Mucosa of descending colon (tissue), 3 donors: ENCODE results near the gene AHSP. TPM values are rescaled to one million over a fixed set of nuclear protein-coding genes. Genes with fewer than 3 reads are reported as not detected.

Experiments used
- ATAC-seq: fragments of 200-7000 bp; cut with Tn5 transposase; one replicate; pipeline ENCODE4 v1.9.1; 2020; ENCODE audit warnings: mild to moderate bottlenecking, moderate library complexity
- DNase-seq, 3 donors: peaks; one replicate each; pipeline ENCODE4 v3.0.0-alpha.2; 2020
- H3K36me3 ChIP-seq: fragments of 200-600 bp; one replicate; pipeline ENCODE4 v1.8.0; 2021; ENCODE audit warnings: low read depth, mild to moderate bottlenecking
- H3K4me1 ChIP-seq: fragments of 200-600 bp; one replicate; pipeline ENCODE4 v1.8.0; 2021; ENCODE audit warnings: low read depth, mild to moderate bottlenecking
- H3K4me3 ChIP-seq: fragments of 200-600 bp; one replicate; pipeline ENCODE4 v1.8.0; 2021; ENCODE audit warnings: mild to moderate bottlenecking
- H3K9me3 ChIP-seq: fragments of 200-600 bp; one replicate; pipeline ENCODE4 v1.8.0; 2021; ENCODE audit warnings: mild to moderate bottlenecking
- CTCF ChIP-seq: fragments of 200-600 bp; IDR thresholded peaks from one replicate; pipeline ENCODE4 v1.8.0; 2022; ENCODE audit warnings: antibody characterized with exemption, mild to moderate bottlenecking
- intact Hi-C, 2 donors: fragments of 100-400 bp; cut with DNase I in 1 of 2; cut with micrococcal nuclease in 1 of 2; formaldehyde crosslinking; loops; one replicate each; pipeline versions ENCODE4 v1.11.0 to v1.11.1; 2022; cut with DNase I, micrococcal nuclease
- total RNA-seq, 3 donors: library from RNA; stranded (reverse); fragmentation: NEBNext Ultra II Directional in 2 of 3; extraction: Animal tissue kit (Norgen Biotek cat#: 25700) in 2 of 3; gene quantifications; one replicate each; pipeline versions ENCODE4 v1.2.1 to v1.2.4, GENCODE V29; 2021 to 2023
- donor health status: DM: no; HTN: no; CAD: no; lungs with moderate emphysema.
- donor health status: DM: no; HTN: no; CAD: no.
- donor health status: DM: no; HTN: yes; CAD: no.

AHSP gene
- total RNA-seq, 3 donors from 2014 or later = not detected

GRCh38 chr16:31530405-31530804 lies 2.7 kb downstream of the AHSP start:
- TF ChIP-seq CTCF = no peak
- Histone ChIP-seq H3K4me3 (no peak overlapping the region), H3K36me3 (no peaks in the 10 kb centered on the region), H3K9me3 (no peaks in the 10 kb centered on the region), H3K4me1 (no peaks in the 10 kb centered on the region)
- intact Hi-C loops = no loop called here
- ATAC-seq (no peak), DNase-seq (no peak)

GRCh38 chr16:31531096-31531495 lies 3.4 kb downstream of the AHSP start:
- Histone ChIP-seq H3K4me3 (no peak overlapping the region), H3K9me3 (no peaks in the 10 kb centered on the region), H3K4me1 (no peaks in the 10 kb centered on the region), H3K36me3 (no peaks in the 10 kb centered on the region)
- TF ChIP-seq CTCF = no peak
- intact Hi-C loops = no loop called here
- ATAC-seq (no peak), DNase-seq (no peak)

- intact Hi-C loops = no loop called here
- DNase-seq = no peak
- no peaks in the 10 kb centered on the region for H3K36me3 ChIP-seq
- ATAC-seq = no peak
- no peaks in the 10 kb centered on the region for H3K9me3 ChIP-seq
- TF ChIP-seq CTCF = no peak
- no peaks in the 10 kb centered on the region for H3K4me1 ChIP-seq
- no peak overlapping the region for H3K4me3 ChIP-seq
Measured at GRCh38 chr16:31532120-31532519, 4.4 kb downstream of the AHSP start.

- no peaks in the 10 kb centered on the region for H3K9me3 ChIP-seq
- no peak overlapping the region for H3K4me3 ChIP-seq
- no peaks in the 10 kb centered on the region for H3K36me3 ChIP-seq
- TF ChIP-seq CTCF = no peak
- no peak for DNase-seq
- no peaks in the 10 kb centered on the region for H3K4me1 ChIP-seq
- ATAC-seq = no peak
- intact Hi-C loops = no loop called here
Measured at GRCh38 chr16:31532896-31533295, 5.2 kb downstream of the AHSP start.

- no peak for TF ChIP-seq CTCF
- H3K9me3 ChIP-seq = no peaks in the 10 kb centered on the region
- ATAC-seq (no peak), DNase-seq (no peak)
- no peak overlapping the region for H3K4me3 ChIP-seq
- intact Hi-C loops = no loop called here
- no peaks in the 10 kb centered on the region for H3K4me1 ChIP-seq
- H3K36me3 ChIP-seq = no peaks in the 10 kb centered on the region
Measured at GRCh38 chr16:31535737-31536136, 8.0 kb downstream of the AHSP start.

GRCh38 chr16:31536804-31537361 lies 9.2 kb downstream of the AHSP start:
- no peak for DNase-seq
- no peak for TF ChIP-seq CTCF
- Histone ChIP-seq H3K4me3 (no peak overlapping the region), H3K36me3 (no peaks in the 10 kb centered on the region), H3K4me1 (no peaks in the 10 kb centered on the region), H3K9me3 (no peaks in the 10 kb centered on the region)
- no peak for ATAC-seq
- intact Hi-C loops = no loop called here
